T-helper 1 cell (primary cell): Measurements from ENCODE around the gene ZFYVE28.

ENCODE experiments used
- DNase-seq, 5 donors: peaks; one replicate each; pipeline ENCODE4 v3.0.0-alpha.2; 2012 to 2020

ZFYVE28 gene

DNA sequence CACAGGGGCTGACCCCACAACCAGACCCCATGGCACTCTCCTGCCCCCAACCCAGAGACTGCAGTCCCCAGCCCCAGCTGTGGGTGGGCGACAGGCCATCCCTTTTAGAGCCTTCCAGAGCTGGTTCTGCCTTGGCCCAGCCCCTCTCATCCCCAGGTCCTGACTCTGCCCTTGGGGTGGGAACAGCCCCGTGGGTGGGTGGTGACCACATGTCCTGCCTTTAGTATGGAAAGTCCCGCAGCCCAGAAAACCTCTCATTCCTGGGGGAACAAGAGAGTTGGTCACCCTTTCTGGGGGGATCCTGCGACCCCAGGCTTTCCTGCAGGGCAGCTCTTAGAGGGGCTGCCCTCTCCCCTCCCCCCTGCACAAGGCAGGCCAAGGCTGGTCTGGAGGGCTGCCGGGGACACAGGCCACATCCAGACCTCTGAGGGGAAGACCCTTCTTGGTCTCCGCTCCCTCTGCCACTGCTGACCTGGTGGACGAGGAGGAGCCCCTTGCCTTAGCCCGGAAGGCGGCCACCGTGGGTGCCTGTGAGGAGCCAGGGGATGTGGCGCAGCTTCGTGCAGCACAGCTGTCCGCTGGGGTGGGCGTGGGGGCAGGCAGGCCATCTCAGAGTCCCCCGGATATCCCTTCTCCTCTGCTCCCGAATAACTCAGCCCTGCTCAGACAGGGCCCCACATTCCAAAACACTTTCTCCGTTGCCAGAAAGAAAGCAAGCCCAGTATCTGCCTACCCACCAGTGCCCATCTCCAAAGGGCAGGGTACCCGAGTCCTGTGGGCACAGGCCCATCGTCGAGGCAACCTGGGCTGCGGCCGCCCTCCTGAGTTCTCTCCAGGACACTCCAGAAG lies 149.9 kb downstream of the ZFYVE28 start:
- DNase-seq, result no peak

DNA sequence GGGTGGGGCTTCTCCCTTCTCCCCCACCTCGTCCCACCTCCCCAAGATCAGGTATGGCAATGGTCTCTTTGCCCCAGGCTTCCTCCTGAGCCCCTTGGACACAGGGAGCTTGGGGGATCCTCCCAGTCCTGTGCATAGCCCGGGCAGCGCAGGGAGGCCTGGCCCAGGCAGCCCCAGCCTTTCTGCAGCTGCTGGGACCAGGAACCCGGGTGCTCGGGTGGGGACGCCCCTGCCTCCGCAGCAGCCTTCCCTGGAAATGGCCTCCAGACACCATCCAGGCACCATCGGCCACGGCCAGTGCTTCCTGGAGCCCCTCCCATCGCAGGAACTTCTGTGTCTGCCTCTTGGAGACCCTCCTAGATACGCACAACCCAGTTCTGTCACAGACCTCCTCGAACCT lies 150.6 kb downstream of the ZFYVE28 start:
- no peak for DNase-seq

DNA sequence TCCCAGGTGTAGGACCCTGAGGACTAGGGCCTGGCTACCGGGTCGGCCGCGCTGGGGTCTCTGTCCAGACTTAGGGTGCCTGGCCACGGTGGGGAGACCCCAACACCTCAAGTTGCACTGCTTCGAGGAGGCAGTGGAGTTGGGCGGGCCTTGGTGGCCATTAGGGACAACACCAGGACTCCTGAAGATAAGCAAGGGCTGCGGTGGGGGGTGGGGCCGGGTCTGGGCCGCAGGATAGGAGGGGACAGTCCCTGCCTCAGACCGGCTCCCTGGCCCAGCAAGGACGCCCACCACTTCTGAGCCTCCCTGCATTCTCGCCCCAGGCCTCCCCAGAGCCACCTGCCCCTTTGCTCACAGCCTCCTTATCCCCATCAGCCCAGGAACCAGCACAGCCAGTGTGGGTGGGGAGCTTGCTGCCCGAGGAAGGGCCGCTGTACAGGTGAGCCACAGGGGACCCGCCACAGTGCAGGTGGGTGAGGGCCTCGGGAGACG lies 151.1 kb downstream of the ZFYVE28 start:
- no peak for DNase-seq

DNA sequence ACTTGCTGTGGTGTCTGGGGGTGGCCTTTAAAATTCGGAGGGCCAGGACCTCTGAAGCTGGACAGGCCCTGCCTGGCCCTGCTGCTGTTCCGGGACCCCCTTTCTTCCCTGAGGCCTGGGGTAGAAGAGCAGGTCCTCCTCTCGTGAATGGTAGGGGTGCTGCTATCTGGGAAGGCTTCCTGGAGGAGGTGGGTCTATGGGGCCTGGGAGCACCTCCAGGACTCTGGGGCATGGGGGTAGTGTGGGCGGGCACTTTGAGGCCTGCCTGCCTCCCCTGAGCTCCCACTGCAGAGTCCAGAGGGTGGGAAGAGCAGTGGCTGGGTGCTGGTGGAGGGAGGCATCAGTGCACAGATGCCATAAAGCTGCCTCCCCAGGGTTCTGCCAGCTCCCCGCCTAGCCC lies 151.6 kb downstream of the ZFYVE28 start:
- DNase-seq, result no peak

DNA sequence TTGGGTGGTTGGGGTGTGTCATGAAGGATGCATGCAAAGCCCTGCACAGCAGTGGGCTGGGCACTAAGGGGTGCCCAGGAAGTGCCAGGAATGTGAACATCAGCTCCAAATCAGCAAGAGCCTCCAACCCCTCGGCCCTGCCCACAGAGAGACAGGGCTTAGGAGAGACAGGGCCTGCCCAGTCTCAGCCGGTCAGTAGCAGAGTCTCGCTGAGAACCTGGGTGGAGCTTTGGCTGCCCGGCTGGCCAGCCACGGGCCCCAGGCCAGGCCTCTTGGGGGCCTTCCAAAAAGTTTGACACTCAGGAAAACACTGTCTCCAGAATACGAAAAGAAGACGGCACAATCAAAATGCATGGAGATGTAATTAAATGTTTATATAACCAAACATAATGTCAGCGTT lies 152.3 kb downstream of the ZFYVE28 start:
- DNase-seq, result no peak

DNA sequence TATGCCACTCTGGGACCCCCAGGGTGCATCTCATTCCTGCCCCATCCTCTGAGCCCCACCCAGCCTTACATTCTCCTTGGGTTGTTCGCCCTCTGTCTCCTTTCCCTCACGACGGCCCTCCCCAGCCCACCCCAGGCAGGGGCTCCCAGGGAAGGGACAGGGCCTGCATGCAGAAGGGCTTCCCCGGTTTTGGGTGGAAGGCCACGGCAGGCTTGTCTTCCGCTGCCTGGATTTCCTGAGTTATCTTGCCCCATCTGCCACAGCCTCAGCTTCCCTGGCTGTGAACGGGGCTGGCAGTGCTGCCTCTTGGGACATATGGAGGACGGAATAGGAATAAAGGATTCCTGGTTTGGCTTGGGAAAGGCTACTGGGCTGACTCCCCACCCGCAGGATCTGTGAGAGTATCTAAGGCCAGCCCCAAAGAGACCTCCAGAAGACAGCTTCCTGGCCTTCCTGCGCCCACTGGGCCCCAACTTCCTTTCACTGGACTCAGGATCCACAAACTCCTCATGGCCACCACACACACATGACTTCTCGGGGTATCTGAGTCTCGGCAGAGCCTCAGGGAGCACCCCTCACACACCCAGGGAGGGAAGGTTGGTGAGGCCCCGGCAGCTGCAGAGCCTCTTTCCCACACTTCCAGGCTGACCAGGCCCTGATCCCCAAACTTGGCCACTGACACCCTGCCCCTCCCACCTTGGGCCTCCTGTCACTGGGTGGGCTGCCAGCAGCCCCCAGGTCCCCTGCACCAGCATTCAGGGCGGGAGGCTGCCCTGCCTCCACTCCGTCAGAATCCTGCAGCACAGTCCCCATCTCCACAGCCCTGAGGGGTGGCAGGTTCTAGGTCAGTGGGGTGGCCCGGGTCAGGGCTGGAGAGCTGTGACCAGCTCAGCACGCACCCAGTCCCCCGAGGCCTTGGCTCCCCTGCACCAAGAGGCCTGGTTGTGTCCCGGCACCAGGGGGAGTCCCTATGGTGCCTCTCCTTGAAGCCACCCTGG lies 153.0 kb downstream of the ZFYVE28 start:
- DNase-seq, result no peak

DNA sequence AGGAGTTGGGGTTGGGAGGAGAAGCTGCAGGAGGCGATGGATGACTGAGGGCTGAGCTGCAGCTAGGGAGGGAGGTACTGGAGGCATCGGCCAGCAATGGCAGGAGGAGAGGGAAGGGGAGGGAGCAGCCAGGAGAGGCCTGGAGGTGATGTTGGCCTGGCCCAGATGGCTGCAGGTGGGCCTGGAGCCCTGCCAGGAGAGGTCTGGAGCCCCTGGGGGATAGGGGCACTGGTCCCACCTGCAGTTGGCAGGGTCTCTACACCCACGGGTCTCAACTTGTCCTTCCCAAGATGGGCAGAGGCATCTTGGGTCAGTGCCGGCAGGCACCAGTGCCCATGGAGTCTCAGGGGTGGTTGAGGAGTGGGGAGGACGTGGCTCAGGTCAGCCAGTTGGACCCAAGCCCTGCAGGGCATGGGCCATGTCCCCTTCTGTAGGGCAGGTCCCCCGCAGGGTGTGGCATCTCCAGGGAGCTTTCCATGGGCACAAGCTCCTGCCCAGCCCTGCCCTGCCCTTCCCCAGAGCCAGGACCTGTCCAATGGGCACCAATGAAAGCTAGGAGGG lies 153.9 kb downstream of the ZFYVE28 start:
- no peak for DNase-seq

DNA sequence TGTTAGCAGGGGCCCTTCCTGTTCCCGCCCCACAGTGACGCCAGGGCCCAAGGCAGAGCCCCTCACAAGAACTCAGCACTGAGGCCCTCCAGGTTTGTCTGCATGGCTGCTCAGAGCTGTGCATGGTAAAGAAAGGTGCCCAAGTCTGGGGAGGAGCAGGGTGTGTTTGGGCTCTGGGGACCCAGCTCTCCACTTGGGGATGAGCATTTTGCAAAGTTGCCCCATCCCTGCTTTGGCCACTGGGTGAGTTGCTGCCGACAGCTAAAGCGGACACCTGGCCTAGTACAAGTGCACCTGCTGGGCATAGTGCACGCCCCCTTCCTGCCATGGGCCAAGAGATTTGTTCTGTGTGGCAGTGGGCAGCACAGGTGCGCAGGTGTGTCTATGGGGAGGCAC lies 154.5 kb downstream of the ZFYVE28 start:
- DNase-seq, result peak in 2 of 5 donors; percentile 1 to 5

DNA sequence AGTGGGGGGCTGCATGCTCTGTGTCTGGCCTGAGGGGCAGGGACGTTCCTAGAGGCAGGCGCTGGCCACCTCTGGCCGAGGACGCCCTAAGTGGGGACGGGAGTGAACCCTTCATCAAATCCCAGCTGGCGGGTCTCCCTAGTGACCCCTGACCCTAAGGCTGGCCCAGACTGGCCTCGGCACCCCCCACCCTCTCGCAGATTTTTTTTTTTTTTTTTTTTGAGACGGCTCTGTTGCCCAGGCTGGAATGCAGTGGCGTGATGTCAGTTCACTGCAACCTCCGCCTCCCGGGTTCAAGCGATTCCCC lies 155.5 kb downstream of the ZFYVE28 start:
- DNase-seq, result no peak

DNA sequence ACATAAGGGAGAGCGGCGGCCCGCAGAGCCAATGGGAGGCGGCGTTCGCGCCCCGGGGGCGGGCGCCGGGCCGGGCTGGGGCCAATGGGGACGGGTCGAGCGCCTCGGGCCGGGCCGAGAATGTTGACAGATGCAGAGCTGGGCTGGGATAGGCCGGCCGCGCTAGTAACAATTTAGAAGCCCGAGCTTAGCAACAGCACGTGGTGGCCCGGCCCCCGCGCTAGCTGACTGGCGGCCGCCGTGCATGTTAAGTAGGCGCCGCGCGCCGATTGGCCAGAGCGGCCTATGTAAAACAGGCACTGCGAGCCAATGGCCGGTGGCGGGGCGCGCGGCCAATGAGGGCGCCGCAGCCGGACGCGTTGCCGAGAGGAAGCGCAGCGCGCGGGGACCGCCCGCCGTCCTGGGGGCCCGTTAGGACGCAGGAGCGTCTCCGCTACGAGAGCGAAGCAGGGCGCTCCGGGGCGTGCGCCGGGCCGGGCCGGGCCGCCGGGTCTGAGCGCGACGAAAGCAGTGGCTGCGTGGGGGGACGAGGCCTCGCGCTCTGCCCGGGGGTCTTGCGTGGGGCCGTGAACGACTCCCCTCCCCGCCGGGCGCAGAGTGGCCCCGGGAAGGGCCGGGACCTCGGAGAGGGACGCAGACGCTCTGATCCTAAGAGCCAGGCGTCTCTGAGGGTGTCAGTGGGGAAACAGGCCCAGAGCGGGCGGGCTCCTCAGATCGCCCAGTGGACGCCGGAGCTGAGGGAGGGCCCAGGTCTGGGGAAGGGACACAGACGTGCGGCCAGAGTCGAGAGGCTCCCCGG lies 156.1 kb downstream of the ZFYVE28 start:
- DNase-seq, result peak; percentile 96 to 100 (median 97)

DNA sequence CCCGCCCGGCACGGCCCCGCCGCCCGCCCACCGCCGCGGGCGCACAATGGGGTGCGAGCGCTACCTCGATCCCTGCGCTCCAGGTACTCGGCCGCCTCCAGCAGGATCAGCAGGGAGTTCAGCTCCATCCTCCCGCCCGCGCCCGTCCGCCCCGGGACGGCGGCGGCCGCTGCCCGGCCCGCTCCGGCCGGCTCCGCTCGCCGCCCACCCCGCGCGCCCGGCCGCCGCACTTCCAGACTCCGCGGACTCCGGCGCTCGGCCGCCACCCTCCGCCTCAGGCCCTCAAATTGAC lies 156.6 kb downstream of the ZFYVE28 start, which contains the start of gene MXD4:
Gene MXD4, minus strand, starts transcription at position 257 of the 292 bp plus-strand sequence. Its CDS starts 129 bp downstream, at position 128.
- no peak for DNase-seq

DNA sequence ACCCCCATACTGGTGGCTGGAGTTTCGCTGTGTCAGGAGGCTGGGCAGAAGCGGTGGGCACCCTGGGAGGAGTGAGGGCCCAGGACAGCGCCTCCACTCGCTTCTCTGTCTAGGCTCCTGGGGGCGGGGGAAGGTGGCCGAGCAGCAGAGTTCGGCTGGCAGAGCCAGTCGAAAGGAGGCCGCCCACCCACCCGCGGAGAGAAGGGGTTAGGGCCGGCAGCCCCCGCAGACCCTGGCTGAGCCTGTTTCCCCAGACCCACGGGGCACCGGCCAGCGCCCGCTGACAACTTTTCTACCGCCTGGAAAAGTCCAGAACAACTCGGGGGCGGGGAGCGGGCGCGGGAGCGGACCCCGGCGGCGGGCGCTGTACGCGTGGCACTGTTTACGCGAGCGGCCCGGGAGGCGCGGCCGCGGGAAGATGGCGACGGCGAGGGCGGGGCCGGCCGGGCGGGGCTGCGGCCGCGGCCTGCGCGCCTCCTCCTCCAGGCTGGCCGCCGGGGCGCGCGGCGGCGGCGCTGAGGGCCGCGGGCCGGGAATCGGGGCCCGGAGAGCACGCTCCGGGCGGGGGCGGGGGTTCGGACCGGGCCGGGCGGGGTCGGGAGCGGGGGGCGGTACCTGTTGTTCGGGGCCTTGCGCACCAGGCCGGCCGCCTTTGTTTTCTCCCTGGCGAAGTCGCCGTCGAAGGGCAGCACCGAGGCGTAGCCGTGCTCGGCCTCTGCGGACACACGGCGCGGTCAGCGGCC lies 157.2 kb downstream of the ZFYVE28 start:
- peak; percentile 25 to 68 (median 42) for DNase-seq

DNA sequence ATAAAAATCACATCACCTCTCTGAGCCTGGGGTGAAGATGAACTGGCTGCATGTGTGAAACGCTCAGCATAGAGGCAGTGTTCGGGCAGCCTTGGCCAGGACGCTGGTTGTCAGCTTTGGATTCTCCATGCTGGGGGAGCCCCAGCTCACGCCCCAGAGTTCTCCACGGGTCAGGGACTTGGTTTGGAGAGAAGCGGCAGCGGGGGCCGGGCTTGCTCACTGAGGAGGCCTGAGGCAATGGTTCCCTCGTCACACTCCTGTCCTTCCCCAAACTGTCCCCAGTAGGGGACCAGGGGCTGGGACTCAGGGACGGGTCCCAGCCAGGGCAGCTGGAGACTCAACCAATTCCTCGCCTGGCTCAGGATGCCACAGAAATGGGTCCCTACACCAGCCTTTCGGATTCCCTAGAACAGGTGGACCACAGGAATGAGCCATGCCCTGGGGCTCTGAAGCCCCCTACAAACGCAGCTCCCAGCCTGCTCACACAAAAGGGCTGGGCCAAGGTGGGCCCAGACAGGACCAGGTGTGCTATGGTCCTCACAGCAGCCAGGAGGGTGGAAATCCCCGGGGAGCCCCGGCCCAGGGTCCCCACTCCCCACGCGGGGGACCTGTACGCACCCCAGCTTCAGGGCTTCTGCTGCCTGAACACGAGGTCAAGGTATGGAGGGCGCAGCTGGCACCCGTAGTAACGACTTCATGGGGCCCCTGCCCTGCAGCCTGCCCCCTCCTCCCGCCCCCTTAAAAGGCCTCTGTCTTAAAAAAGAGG lies 157.9 kb downstream of the ZFYVE28 start:
- DNase-seq, result peak in 1 of 5 donors; percentile 1

DNA sequence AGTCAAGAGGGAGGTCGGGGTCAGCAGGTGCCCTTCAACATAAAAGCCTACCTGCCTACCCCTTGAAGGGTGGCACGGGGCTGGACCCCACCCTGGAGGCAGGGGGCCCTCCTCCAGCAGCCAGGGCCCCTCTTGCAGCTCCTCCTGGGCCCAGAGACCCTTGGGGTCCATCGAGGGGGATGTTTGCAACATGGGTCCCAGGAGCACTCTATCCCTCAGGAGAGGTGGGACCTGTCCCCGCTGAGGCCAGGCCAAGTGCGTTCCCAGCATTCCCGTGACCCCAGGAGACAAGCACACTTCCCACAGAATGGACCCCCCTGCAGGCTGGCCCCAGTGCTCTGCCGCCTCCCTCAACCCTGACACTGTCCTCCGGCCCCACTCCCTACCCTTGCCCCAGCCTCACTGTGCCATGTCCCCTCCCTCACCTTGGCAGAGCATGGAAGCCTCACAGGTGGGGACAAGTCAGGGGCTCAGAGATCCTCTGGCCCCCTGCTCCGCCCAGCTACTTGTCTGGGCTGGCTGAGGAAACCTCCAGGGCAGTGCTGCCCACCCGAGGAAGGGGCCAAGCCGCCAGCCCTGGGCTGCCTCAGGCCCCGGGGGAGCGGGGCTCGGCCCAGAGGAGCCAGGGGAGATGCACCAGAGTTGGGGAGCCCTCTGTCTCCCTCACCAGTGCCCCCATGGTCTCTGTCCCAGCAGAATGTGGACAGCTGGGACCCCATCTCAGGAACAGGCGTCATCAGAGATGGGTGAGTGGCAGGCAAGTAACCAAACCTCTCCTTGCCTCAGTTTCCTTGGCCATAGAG lies 158.7 kb downstream of the ZFYVE28 start:
- no peak for DNase-seq

DNA sequence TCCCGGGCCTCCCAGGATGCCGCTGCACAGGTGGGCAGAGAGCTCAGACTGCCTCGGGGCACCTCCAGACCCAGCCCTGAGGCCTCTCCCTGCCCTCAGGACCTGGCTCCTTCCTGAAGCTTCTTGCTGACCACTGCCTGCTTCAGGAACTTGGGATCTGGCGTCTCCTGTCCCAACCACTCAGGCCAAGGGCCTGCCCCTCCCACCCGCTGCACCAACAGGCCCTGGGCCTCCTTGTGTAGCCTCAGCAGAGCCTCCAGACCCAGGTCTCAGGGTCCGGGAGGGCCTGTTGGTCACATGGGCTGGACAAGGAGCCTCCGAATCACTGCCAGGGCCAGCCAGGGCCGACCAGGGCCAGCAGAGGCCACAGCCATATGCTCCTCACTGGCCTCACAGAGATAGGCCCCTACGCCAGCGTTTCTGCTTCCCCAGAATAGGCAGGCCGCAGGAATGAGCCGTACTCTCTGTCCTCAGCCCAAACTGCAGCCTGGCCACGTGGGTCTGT lies 159.4 kb downstream of the ZFYVE28 start:
- no peak for DNase-seq

DNA sequence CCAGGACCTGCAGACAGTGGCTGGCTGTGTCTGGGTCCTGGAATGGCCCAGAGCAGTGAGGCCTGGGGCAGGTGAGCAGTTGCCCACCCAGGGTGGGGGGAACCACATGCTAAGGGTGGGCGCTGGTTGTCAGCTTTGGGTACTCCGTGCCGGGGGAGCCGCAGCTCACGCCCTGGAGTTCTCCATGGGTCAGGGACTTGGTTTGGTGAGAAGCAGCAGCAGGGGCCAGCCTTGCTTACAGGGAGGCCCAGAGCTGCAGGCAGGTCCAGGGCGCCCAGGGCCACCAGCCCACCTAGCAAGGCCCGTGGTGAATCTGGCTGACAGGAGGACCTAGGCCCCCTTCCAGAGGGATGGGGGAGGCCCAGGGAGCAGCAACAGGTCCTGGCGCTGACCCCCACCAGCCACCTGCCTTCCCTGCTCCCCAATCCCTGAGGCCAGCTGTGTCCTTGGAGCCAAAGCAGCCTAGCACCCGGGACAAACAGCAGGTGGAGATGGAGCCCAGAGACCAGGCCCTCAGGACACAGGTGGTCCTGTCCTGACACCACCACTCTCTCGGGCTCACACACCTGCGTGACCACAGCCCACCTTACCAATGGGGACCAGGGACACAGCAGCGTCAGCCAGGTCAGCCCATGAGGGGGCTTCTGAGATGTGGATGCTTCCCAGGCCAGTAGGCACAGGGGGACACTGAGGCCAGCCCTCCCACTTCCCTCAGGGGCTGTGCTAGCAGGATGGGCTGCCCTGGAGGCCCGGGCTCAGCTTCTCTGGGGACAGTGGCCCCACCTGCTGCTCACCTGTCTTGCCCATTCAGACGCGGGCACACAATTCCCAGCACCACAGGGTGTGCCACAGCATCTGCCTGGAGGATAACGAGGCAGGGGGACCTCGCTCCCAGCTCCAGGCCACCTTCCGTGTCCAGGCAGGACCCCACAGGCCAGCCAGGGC lies 160.1 kb downstream of the ZFYVE28 start:
- peak in 1 of 5 donors; percentile 3 for DNase-seq

DNA sequence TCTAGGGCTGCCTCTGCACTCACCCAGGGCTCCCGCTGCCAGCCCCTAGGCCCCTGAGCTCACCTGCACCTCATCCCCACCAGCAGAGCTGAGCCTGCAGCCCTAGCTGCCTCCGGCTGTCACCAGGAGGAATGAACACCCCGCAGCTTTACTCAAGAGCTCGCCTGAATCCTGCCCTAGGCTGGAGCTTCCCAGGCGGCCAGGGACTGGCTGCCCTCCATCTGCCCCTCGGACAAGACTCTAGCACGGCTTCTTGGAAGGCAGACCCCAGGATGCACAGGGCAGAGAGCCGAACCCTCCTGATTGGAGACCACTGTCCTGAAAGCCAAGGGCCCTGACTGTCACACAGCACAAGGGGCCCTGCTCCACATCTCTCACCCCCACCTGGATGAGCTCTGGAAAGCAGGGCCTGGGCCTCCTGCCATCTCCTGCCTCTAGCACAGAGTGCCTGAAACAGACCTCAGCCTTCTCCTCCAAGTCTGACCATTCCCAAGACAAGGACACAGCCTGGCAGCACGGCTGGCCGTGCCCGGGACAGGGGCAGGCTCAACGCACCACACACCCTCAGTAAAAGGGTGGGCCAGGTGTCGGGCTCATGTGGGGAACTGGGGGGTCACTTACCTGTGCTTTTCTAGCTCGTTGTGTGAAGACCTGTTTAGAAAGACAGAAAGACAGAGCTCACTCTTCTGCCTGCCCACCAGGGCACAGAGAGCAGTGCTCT lies 160.9 kb downstream of the ZFYVE28 start:
- no peak for DNase-seq

DNA sequence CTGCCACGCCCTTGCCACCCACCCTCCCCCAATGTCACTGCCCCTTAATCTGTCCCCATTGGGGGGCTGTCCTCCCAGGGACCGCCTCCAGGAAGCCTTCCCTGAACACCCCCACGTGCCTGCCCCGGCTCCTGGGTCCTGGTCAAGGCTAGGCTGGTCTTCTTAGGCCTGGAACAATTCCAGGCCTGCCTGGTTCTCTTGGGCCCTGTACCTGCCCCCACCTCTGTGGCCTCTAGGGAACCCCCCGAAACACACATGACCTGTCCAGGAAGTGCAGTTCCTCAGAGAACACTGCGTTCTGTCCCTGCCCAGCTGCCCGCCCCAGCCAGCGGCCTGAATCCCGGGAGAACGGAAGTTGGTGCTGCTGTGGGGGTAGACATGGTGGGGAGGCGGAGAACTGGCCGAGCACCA lies 161.7 kb downstream of the ZFYVE28 start:
- peak in 1 of 5 donors; percentile 6 for DNase-seq
